GM23338 (cell line): ENCODE results near the gene FHAD1. TPM values are rescaled to one million over a fixed set of nuclear protein-coding genes. Genes with fewer than 3 reads are reported as not detected.
"Not testable (repeated sequence)": the region's sequence is repeated elsewhere in the genome, so short reads cannot be mapped to it uniquely, and the experiment has no call there.

Experiments used
- ATAC-seq: fragments of 200-7000 bp; cut with Tn5 transposase; 3 replicates; pipeline ENCODE4 v1.9.1; 2020
- DNase-seq: peaks from one replicate; pipeline ENCODE4 v3.0.0-alpha.2; 2015; ENCODE audit warnings: low spot score
- H2AFZ ChIP-seq: fragments of 200-600 bp; sonication (generic); 2 replicates; pipeline ENCODE4 v1.8.0; 2016; ENCODE audit warnings: antibody characterized with exemption, mild to moderate bottlenecking, moderate library complexity
- H3F3A ChIP-seq: fragments of 200-600 bp; sonication (generic); replicated peaks from 2 replicates; pipeline ENCODE4 v1.8.0; 2017; ENCODE audit warnings: antibody characterized with exemption, mixed run types, low read depth
- H3K27ac ChIP-seq: fragments of 200-600 bp; sonication (generic); 2 replicates; pipeline ENCODE4 v1.6.1; 2016; ENCODE audit warnings: low read depth
- H3K27me3 ChIP-seq: fragments of 200-600 bp; sonication (generic); 2 replicates; pipeline ENCODE4 v1.8.0; 2016; ENCODE audit warnings: mild to moderate bottlenecking, mixed run types, moderate library complexity; ENCODE audit not compliant: insufficient read depth
- H3K36me3 ChIP-seq: fragments of 200-600 bp; sonication (generic); 2 replicates; pipeline ENCODE4 v1.8.0; 2016; ENCODE audit warnings: mild to moderate bottlenecking; ENCODE audit not compliant: insufficient read depth
- H3K4me1 ChIP-seq: fragments of 200-600 bp; sonication (generic); 2 replicates; pipeline ENCODE4 v1.8.0; 2016; ENCODE audit warnings: mild to moderate bottlenecking, moderate library complexity; ENCODE audit not compliant: insufficient read depth
- H3K4me2 ChIP-seq: fragments of 200-600 bp; sonication (generic); 2 replicates; pipeline ENCODE4 v1.7.1; 2017; ENCODE audit warnings: mixed run types
- H3K4me3 ChIP-seq: fragments of 200-600 bp; sonication (generic); 2 replicates; pipeline ENCODE4 v1.6.1; 2016; ENCODE audit warnings: mixed run types
- H3K79me2 ChIP-seq: fragments of 200-600 bp; sonication (generic); replicated peaks from 2 replicates; pipeline ENCODE4 v1.8.0; 2017; ENCODE audit warnings: mild to moderate bottlenecking; ENCODE audit not compliant: insufficient read depth
- H3K9me2 ChIP-seq: fragments of 200-600 bp; sonication (generic); 2 replicates; pipeline ENCODE4 v1.8.0; 2017; ENCODE audit not compliant: insufficient read depth
- H4K20me1 ChIP-seq: fragments of 200-600 bp; sonication (generic); replicated peaks from 2 replicates; pipeline ENCODE4 v1.8.0; 2017; ENCODE audit warnings: mild to moderate bottlenecking; ENCODE audit not compliant: insufficient read depth
- H3K27ac Mint-ChIP-seq: 2 replicates; pipeline ENCODE4 v1.8.0; 2020; ENCODE audit warnings: inconsistent platforms, mild to moderate bottlenecking, moderate library complexity, mixed read lengths
- H3K27me3 Mint-ChIP-seq: 3 replicates; pipeline ENCODE4 v1.8.0; 2022; ENCODE audit warnings: low read depth, mild to moderate bottlenecking, moderate library complexity, mixed read lengths, inconsistent platforms; ENCODE audit not compliant: insufficient read depth, poor library complexity
- H3K36me3 Mint-ChIP-seq: 3 replicates; pipeline ENCODE4 v1.8.0; 2021; ENCODE audit warnings: low read depth, mild to moderate bottlenecking, inconsistent platforms, moderate library complexity, mixed read lengths
- H3K4me1 Mint-ChIP-seq: 3 replicates; pipeline ENCODE4 v1.8.0; 2020; ENCODE audit warnings: mild to moderate bottlenecking, inconsistent platforms, mixed read lengths
- H3K4me3 Mint-ChIP-seq: 3 replicates; pipeline ENCODE4 v1.8.0; 2021; ENCODE audit warnings: moderate library complexity, mild to moderate bottlenecking, inconsistent platforms, mixed read lengths
- H3K9me3 Mint-ChIP-seq: 3 replicates; pipeline ENCODE4 v1.8.0; 2020; ENCODE audit warnings: moderate library complexity, mild to moderate bottlenecking, inconsistent platforms, mixed read lengths
- CTCF ChIP-seq, 2 experiments: fragments of 200-600 bp in 1 of 2; sonication (generic) in 1 of 2; conservative IDR thresholded peaks; 2 replicates each; pipeline versions ENCODE4 v1.5.1 to v1.6.1; 2016 to 2017; ENCODE audit warnings: antibody characterized with exemption in 2 of 2, low read depth in 2 of 2, mild to moderate bottlenecking in 2 of 2, moderate library complexity in 1 of 2
- ETS1 ChIP-seq: IDR thresholded peaks from 2 replicates; pipeline ENCODE4 v1.6.1; 2016; ENCODE audit warnings: antibody characterized with exemption
- EZH2 ChIP-seq: fragments of 200-600 bp; sonication (generic); IDR thresholded peaks from one replicate; pipeline ENCODE4 v1.8.0; 2017; ENCODE audit warnings: antibody characterized with exemption, mild to moderate bottlenecking, low read depth; ENCODE audit not compliant: unreplicated experiment
- EZH2phosphoT487 ChIP-seq: fragments of 200-600 bp; sonication (generic); IDR thresholded peaks from one replicate; pipeline ENCODE4 v1.8.1; 2018; ENCODE audit warnings: antibody characterized with exemption; ENCODE audit not compliant: unreplicated experiment
- JUNB ChIP-seq: IDR thresholded peaks from one replicate; pipeline ENCODE4 v1.6.1; 2016; ENCODE audit warnings: antibody characterized with exemption; ENCODE audit not compliant: unreplicated experiment
- POLR2AphosphoS5 ChIP-seq: IDR thresholded peaks from 2 replicates; pipeline ENCODE4 v1.6.1; 2016; ENCODE audit warnings: antibody characterized with exemption, low read depth
- STAT1 ChIP-seq: IDR thresholded peaks from one replicate; pipeline ENCODE4 v1.6.1; 2016; ENCODE audit warnings: antibody characterized with exemption; ENCODE audit not compliant: unreplicated experiment
- ZNF114 ChIP-seq: fragments of 250-450 bp; sonication (Bioruptor Pico); IDR thresholded peaks from 2 replicates; pipeline ENCODE4 v1.5.0; 2020; ENCODE audit warnings: mild to moderate bottlenecking, moderate library complexity
- polyA plus RNA-seq: library from polyadenylated mRNA; unstranded; fragments of >200 nt; fragmentation: Nextera tagmentation; extraction: Ambion mirVana; gene quantifications from 2 replicates; pipeline ENCODE4 v1.2.1, GENCODE V29; 2016
- total RNA-seq: library from RNA; depleted of rRNA; stranded (reverse); fragments of >200 nt; shearing (Covaris generic); gene quantifications from 2 replicates; pipeline ENCODE4 v1.2.3, GENCODE V29; 2014

The FHAD1 gene
- total and polyA plus RNA-seq, 2 experiments from 2014 or later, result 1.8 to 3.3 TPM

DNA sequence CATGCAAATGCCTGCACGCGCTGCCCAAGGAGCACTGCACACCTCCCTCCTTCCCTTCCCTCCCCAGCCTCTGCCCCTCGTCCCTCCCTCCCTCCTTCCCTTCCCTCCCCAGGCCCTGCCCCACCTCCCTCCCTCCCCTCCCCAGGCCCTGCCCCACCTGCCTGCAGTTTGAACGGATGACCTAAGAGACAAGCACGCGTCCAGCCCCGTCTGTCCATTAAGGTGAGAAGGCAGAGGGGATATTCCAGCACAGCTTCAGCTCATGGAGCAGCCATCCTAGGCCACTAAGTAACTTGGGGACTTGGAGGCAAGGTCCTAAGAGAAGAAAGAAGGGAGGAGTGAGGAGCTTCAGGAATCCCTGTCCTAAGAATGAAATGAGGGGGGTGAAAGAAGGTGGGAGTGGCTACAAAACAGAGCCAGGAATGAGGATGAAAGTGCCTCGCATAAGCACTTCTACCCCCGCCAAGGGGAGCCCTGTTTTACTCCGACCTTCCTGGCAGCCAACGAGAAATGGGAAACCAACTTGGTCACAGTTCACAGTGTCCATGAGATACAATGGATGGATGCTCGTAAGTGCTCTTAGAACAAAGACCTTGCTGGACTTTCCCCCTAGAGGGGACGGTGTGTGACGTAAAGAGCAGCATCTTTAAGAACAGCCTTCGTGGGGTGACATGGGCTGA is 141.3 kb downstream of the FHAD1 start:
- TF ChIP-seq CTCF (conservative IDR thresholded peaks at IDR 0.05; ENCODE audit: low read depth in 2 of 2), result no peak
- no peak for TF ChIP-seq STAT1
- TF ChIP-seq ETS1, result no peak
- no peak for TF ChIP-seq JUNB
- no peak for TF ChIP-seq POLR2AphosphoS5
- no peak for TF ChIP-seq EZH2
- TF ChIP-seq EZH2phosphoT487, result no peak
- no peak for TF ChIP-seq ZNF114 (CRISPR knock-in tag)
- 0 out of 3 replicates have a peak, but pooled peaks cover 2% of the 10 kb centered on the region for H3K36me3 Mint-ChIP-seq
- DNase-seq (peak; percentile 60), ATAC-seq (no peak; the same call in 2 of the 3 replicates)
- H3K79me2 ChIP-seq, result no peaks in the 10 kb centered on the region
- H3K4me1 Mint-ChIP-seq, result peaks cover 48% of the 10 kb centered on the region
- H3K27me3 ChIP-seq, result peaks cover 55% of the 10 kb centered on the region
- no peaks in the 10 kb centered on the region for H3K9me2 ChIP-seq
- peak overlapping the region; percentile 38 for H3K4me3 ChIP-seq
- H2AFZ ChIP-seq, result peak overlapping the region; percentile 90
- no peaks in the 10 kb centered on the region for H3K36me3 ChIP-seq
- H3K27ac Mint-ChIP-seq, result no peak overlapping the region
- H3F3A ChIP-seq, result peaks cover 22% of the 10 kb centered on the region; the same call in 1 of the 2 replicates
- peaks cover 3% of the 10 kb centered on the region; the same call in 1 of the 3 replicates for H3K9me3 Mint-ChIP-seq
- H3K4me2 ChIP-seq, result peak overlapping the region; percentile 71
- no peaks in the 10 kb centered on the region for H4K20me1 ChIP-seq
- peaks cover 34% of the 10 kb centered on the region for H3K4me1 ChIP-seq
- H3K27ac ChIP-seq, result no peak overlapping the region
- H3K27me3 Mint-ChIP-seq, result peaks cover 45% of the 10 kb centered on the region
- H3K4me3 Mint-ChIP-seq, result 0 out of 3 replicates have a peak overlapping the region, but pooled peaks have one; percentile 40

DNA sequence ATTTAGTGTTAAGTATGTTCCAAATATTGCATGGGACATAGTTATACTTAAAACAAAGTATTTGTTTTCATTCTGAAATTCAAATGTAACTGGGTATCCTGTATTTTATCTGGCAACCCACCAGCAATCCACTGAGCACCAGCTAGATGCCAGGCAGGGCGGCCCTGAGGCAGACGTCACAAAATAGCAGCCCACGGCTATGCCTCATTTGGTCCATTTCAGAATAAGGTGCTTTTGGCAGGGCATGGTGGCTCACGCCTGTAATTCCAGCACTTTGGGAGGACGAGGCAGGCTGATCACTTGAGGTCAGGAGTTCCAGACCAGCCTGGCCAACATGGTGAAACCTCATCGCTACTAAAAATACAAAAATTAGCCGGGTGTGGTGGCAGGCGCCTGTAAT is 142.8 kb downstream of the FHAD1 start:
- H3K9me3 Mint-ChIP-seq, H3K27ac ChIP-seq, DNase-seq, H3K36me3 ChIP-seq, H3K4me3 ChIP-seq, H4K20me1 ChIP-seq, H3K4me3 Mint-ChIP-seq, H3K4me2 ChIP-seq, H2AFZ ChIP-seq, H3K9me2 ChIP-seq, ATAC-seq, H3K79me2 ChIP-seq, H3K36me3 Mint-ChIP-seq, H3K27ac Mint-ChIP-seq: not testable (repeated sequence)
- peaks cover 14% of the 10 kb centered on the region; the same call in 1 of the 2 replicates for H3F3A ChIP-seq
- Mint-ChIP-seq H3K27me3 (peaks cover 37% of the 10 kb centered on the region), H3K4me1 (peaks cover 40% of the 10 kb centered on the region)
- peaks cover 45% of the 10 kb centered on the region for H3K27me3 ChIP-seq
- H3K4me1 ChIP-seq, result peaks cover 26% of the 10 kb centered on the region
